Measurements from ENCODE around the gene INPP5A.

Gene INPP5A

GRCh38 chr10:132647424-132647823 is 109.8 kb downstream of the INPP5A start:
- Histone ChIP-seq H4K20me1 (ENCODE audit: insufficient read depth, low read length, poor library complexity, severe bottlenecking) (peaks cover 4% of the 10 kb centered on the region), H3K9ac (ENCODE audit: low read depth, low read length, poor library complexity, severe bottlenecking) (no peak overlapping the region), H3K27me3 (ENCODE audit: insufficient read depth, low read length, poor library complexity, severe bottlenecking) (no peaks in the 10 kb centered on the region), H3K79me2 (ENCODE audit: insufficient read depth, low read length) (peaks cover 24% of the 10 kb centered on the region; the same call in 1 of the 2 replicates), H3K36me3 (ENCODE audit: insufficient read depth, low read length) (peaks cover 13% of the 10 kb centered on the region; the same call in 1 of the 2 replicates), H3F3A (ENCODE audit: low read depth) (no peaks in the 10 kb centered on the region), H2AFZ (ENCODE audit: low read length) (no peak overlapping the region), H3K4me3 (ENCODE audit: low read length, poor library complexity, severe bottlenecking) (no peak overlapping the region), H3K4me2 (ENCODE audit: low read depth, low read length, poor library complexity, severe bottlenecking) (no peak overlapping the region), H3K9me3 (ENCODE audit: insufficient read depth, low read depth, low read length) (no peaks in the 10 kb centered on the region), H3K4me1 (ENCODE audit: insufficient read depth, low read length, poor library complexity, severe bottlenecking) (no peaks in the 10 kb centered on the region), H3K9me2 (replicated peaks; ENCODE audit: low read depth, low read length) (no peaks in the 10 kb centered on the region)
- no peak for TF ChIP-seq EZH2phosphoT487 (IDR thresholded peaks at IDR 0.05; ENCODE audit: borderline replicate concordance)
- no peak for TF ChIP-seq CTCF (conservative IDR thresholded peaks at IDR 0.05; ENCODE audit: low read length)

- TF ChIP-seq CTCF (conservative IDR thresholded peaks at IDR 0.05; ENCODE audit: low read length) (no peak), EZH2phosphoT487 (IDR thresholded peaks at IDR 0.05; ENCODE audit: borderline replicate concordance) (no peak)
- no peaks in the 10 kb centered on the region for H3K9me2 ChIP-seq (replicated peaks; ENCODE audit: low read depth, low read length)
- no peaks in the 10 kb centered on the region for H3K4me1 ChIP-seq (ENCODE audit: insufficient read depth, low read length, poor library complexity, severe bottlenecking)
- H3K9me3 ChIP-seq (ENCODE audit: insufficient read depth, low read depth, low read length), result no peaks in the 10 kb centered on the region
- H3K79me2 ChIP-seq (ENCODE audit: insufficient read depth, low read length), result peaks cover 15% of the 10 kb centered on the region; the same call in 1 of the 2 replicates
- no peak overlapping the region for H3K4me2 ChIP-seq (ENCODE audit: low read depth, low read length, poor library complexity, severe bottlenecking)
- no peak overlapping the region for H3K4me3 ChIP-seq (ENCODE audit: low read length, poor library complexity, severe bottlenecking)
- no peak overlapping the region for H2AFZ ChIP-seq (ENCODE audit: low read length)
- H3K9ac ChIP-seq (ENCODE audit: low read depth, low read length, poor library complexity, severe bottlenecking), result no peak overlapping the region
- no peaks in the 10 kb centered on the region for H4K20me1 ChIP-seq (ENCODE audit: insufficient read depth, low read length, poor library complexity, severe bottlenecking)
- no peaks in the 10 kb centered on the region for H3F3A ChIP-seq (ENCODE audit: low read depth)
- no peaks in the 10 kb centered on the region for H3K27me3 ChIP-seq (ENCODE audit: insufficient read depth, low read length, poor library complexity, severe bottlenecking)
- peaks cover 21% of the 10 kb centered on the region; the same call in 1 of the 2 replicates for H3K36me3 ChIP-seq (ENCODE audit: insufficient read depth, low read length)
These were observed 110.7 kb downstream of the INPP5A start for GRCh38 chr10:132648072-132648850.

- Histone ChIP-seq H3K9ac (ENCODE audit: low read depth, low read length, poor library complexity, severe bottlenecking) (no peak overlapping the region), H3K9me3 (ENCODE audit: insufficient read depth, low read depth, low read length) (no peaks in the 10 kb centered on the region), H3K4me2 (ENCODE audit: low read depth, low read length, poor library complexity, severe bottlenecking) (no peak overlapping the region), H3K27me3 (ENCODE audit: insufficient read depth, low read length, poor library complexity, severe bottlenecking) (no peaks in the 10 kb centered on the region), H3K4me1 (ENCODE audit: insufficient read depth, low read length, poor library complexity, severe bottlenecking) (no peaks in the 10 kb centered on the region), H3K4me3 (ENCODE audit: low read length, poor library complexity, severe bottlenecking) (no peak overlapping the region), H3K9me2 (replicated peaks; ENCODE audit: low read depth, low read length) (no peaks in the 10 kb centered on the region), H3K79me2 (ENCODE audit: insufficient read depth, low read length) (peaks cover 15% of the 10 kb centered on the region; the same call in 1 of the 2 replicates), H3F3A (ENCODE audit: low read depth) (no peaks in the 10 kb centered on the region), H4K20me1 (ENCODE audit: insufficient read depth, low read length, poor library complexity, severe bottlenecking) (no peaks in the 10 kb centered on the region), H2AFZ (ENCODE audit: low read length) (no peak overlapping the region), H3K36me3 (ENCODE audit: insufficient read depth, low read length) (peaks cover 24% of the 10 kb centered on the region; the same call in 1 of the 2 replicates)
- no peak for TF ChIP-seq CTCF (conservative IDR thresholded peaks at IDR 0.05; ENCODE audit: low read length)
- no peak for TF ChIP-seq EZH2phosphoT487 (IDR thresholded peaks at IDR 0.05; ENCODE audit: borderline replicate concordance)
These were observed 111.4 kb downstream of the INPP5A start for GRCh38 chr10:132648851-132649528.

Data from Loucy (cell line).